Osteocyte (in vitro differentiated cells): ENCODE results near the gene CATSPERE. TPM values are rescaled to one million over a fixed set of nuclear protein-coding genes. Genes with fewer than 3 reads are reported as not detected.

ENCODE experiments used
- DNase-seq: peaks from one replicate; pipeline ENCODE4 v3.0.0; 2021; ENCODE audit warnings: mixed read lengths; ENCODE audit not compliant: unreplicated experiment; ENCODE audit errors: extremely low spot score
- H3K27ac Mint-ChIP-seq: one replicate; pipeline ENCODE4 v1.8.0; 2021; ENCODE audit warnings: mild to moderate bottlenecking, mixed read lengths; ENCODE audit not compliant: unreplicated experiment
- H3K27me3 Mint-ChIP-seq: one replicate; pipeline ENCODE4 v1.8.0; 2021; ENCODE audit warnings: mixed read lengths; ENCODE audit not compliant: unreplicated experiment
- H3K36me3 Mint-ChIP-seq: one replicate; pipeline ENCODE4 v1.8.0; 2021; ENCODE audit warnings: mixed read lengths; ENCODE audit not compliant: unreplicated experiment
- H3K4me1 Mint-ChIP-seq: one replicate; pipeline ENCODE4 v1.8.0; 2021; ENCODE audit warnings: mixed read lengths; ENCODE audit not compliant: unreplicated experiment
- H3K4me3 Mint-ChIP-seq: one replicate; pipeline ENCODE4 v1.8.0; 2021; ENCODE audit warnings: mild to moderate bottlenecking, moderate library complexity, mixed read lengths; ENCODE audit not compliant: unreplicated experiment
- H3K9me3 Mint-ChIP-seq: one replicate; pipeline ENCODE4 v1.8.0; 2021; ENCODE audit warnings: mixed read lengths; ENCODE audit not compliant: unreplicated experiment
- CTCF ChIP-seq: fragments of 200-600 bp; sonication (generic); IDR thresholded peaks from 2 replicates; pipeline ENCODE4 v1.5.0; 2021; ENCODE audit warnings: antibody characterized with exemption, mild to moderate bottlenecking, moderate library complexity
- total RNA-seq: library from RNA; stranded (reverse); gene quantifications from 2 replicates; pipeline ENCODE4 v1.2.1, GENCODE V29; 2021

CATSPERE gene
- total RNA-seq, 1 donor from 2014 or later = 1.2 TPM

GRCh38 chr1:244454412-244454811 is 6.7 kb upstream of the CATSPERE start:
- Mint-ChIP-seq H3K4me1 (peaks cover 33% of the 10 kb centered on the region), H3K36me3 (peaks cover 2% of the 10 kb centered on the region), H3K27ac (no peak overlapping the region), H3K27me3 (no peaks in the 10 kb centered on the region), H3K4me3 (no peak overlapping the region), H3K9me3 (no peaks in the 10 kb centered on the region)
- no peak for TF ChIP-seq CTCF
- no peak for DNase-seq

GRCh38 chr1:244456586-244456985 is 4.5 kb upstream of the CATSPERE start:
- DNase-seq = no peak
- Mint-ChIP-seq H3K27me3 (no peaks in the 10 kb centered on the region), H3K9me3 (no peaks in the 10 kb centered on the region), H3K4me3 (no peak overlapping the region), H3K36me3 (peaks cover 2% of the 10 kb centered on the region), H3K4me1 (peaks cover 21% of the 10 kb centered on the region), H3K27ac (no peak overlapping the region)
- no peak for TF ChIP-seq CTCF

GRCh38 chr1:244458781-244459180 is 2.3 kb upstream of the CATSPERE start:
- no peak for DNase-seq
- H3K27ac Mint-ChIP-seq = no peak overlapping the region
- peaks cover 2% of the 10 kb centered on the region for H3K36me3 Mint-ChIP-seq
- TF ChIP-seq CTCF = no peak
- H3K4me1 Mint-ChIP-seq = peaks cover 18% of the 10 kb centered on the region
- no peaks in the 10 kb centered on the region for H3K27me3 Mint-ChIP-seq
- no peaks in the 10 kb centered on the region for H3K9me3 Mint-ChIP-seq
- H3K4me3 Mint-ChIP-seq = no peak overlapping the region

- peak overlapping the region; percentile 29 for H3K4me3 Mint-ChIP-seq
- H3K27ac Mint-ChIP-seq = peak overlapping the region; percentile 35
- H3K36me3 Mint-ChIP-seq = peaks cover 2% of the 10 kb centered on the region
- H3K27me3 Mint-ChIP-seq = no peaks in the 10 kb centered on the region
- peaks cover 5% of the 10 kb centered on the region for H3K4me1 Mint-ChIP-seq
- no peak for DNase-seq
- no peak for TF ChIP-seq CTCF
- no peaks in the 10 kb centered on the region for H3K9me3 Mint-ChIP-seq
Measured at GRCh38 chr1:244460197-244460596, 876 bp upstream of the CATSPERE start.

GRCh38 chr1:244466724-244467123 is 5.7 kb downstream of the CATSPERE start:
- Mint-ChIP-seq H3K36me3 (peaks cover 1% of the 10 kb centered on the region), H3K9me3 (peaks cover 6% of the 10 kb centered on the region), H3K27me3 (no peaks in the 10 kb centered on the region), H3K4me3 (no peak overlapping the region), H3K4me1 (no peaks in the 10 kb centered on the region), H3K27ac (no peak overlapping the region)
- no peak for TF ChIP-seq CTCF
- no peak for DNase-seq
